Bone marrow (tissue), 2 donors: ENCODE results near the gene ADGRG2.
"Not testable (repeated sequence)": the region's sequence is repeated elsewhere in the genome, so short reads cannot be mapped to it uniquely, and the experiment has no call there.

Experiments
- DNase-seq, 2 donors: peaks; one replicate each; lab custom pipeline; 2025; lab: John Stamatoyannopoulos, UW

The ADGRG2 gene

GRCh38 chrX:19005909-19006308, 116.4 kb downstream of the ADGRG2 start:
- DNase-seq: no peak

- DNase-seq: no peak
Observed at GRCh38 chrX:19003756-19004155, 118.5 kb downstream of the ADGRG2 start.

- no peak for DNase-seq
Observed at GRCh38 chrX:18998653-18999052, 123.6 kb downstream of the ADGRG2 start.

GRCh38 chrX:18997916-18998315, 124.4 kb downstream of the ADGRG2 start:
- no peak for DNase-seq

GRCh38 chrX:18996536-18996935, 125.7 kb downstream of the ADGRG2 start:
- DNase-seq: no peak

- no peak for DNase-seq
Observed at GRCh38 chrX:18995221-18995620, 127.0 kb downstream of the ADGRG2 start.

GRCh38 chrX:18994713-18995112, 127.6 kb downstream of the ADGRG2 start:
- no peak for DNase-seq

- DNase-seq: no peak
Observed at GRCh38 chrX:18992829-18993228, 129.4 kb downstream of the ADGRG2 start.

- DNase-seq: no peak
Observed at GRCh38 chrX:18985186-18985435, 137.2 kb downstream of the ADGRG2 start.

GRCh38 chrX:18984381-18985185, 137.7 kb downstream of the ADGRG2 start:
- DNase-seq: peak; percentile 59 to 81

GRCh38 chrX:18983666-18984380, 138.4 kb downstream of the ADGRG2 start, which contains the start of gene PHKA2:
PHKA2 (minus strand) TSS chrX:18984114; CDS start chrX:18983932, 182 bp downstream.
- DNase-seq: peak in 1 of 2 donors; percentile 52

- DNase-seq: no peak
Observed at GRCh38 chrX:18981124-18981807, 141.0 kb downstream of the ADGRG2 start.

GRCh38 chrX:18980262-18980661, 142.0 kb downstream of the ADGRG2 start:
- DNase-seq: not testable (repeated sequence)

- DNase-seq: no peak
Observed at GRCh38 chrX:18974993-18975392, 147.3 kb downstream of the ADGRG2 start.

GRCh38 chrX:18973527-18974192, 148.6 kb downstream of the ADGRG2 start:
- no peak for DNase-seq

GRCh38 chrX:18971506-18971905, 150.8 kb downstream of the ADGRG2 start:
- DNase-seq: no peak

- DNase-seq: no peak
Observed at GRCh38 chrX:18970465-18970864, 151.8 kb downstream of the ADGRG2 start.

- DNase-seq: no peak
Observed at GRCh38 chrX:18966624-18967023, 155.6 kb downstream of the ADGRG2 start.

GRCh38 chrX:18964901-18965300, 157.4 kb downstream of the ADGRG2 start:
- DNase-seq: no peak

- DNase-seq: no peak
Observed at GRCh38 chrX:18964026-18964425, 158.2 kb downstream of the ADGRG2 start.

GRCh38 chrX:18962329-18962728, 159.9 kb downstream of the ADGRG2 start:
- DNase-seq: no peak

GRCh38 chrX:18961686-18962085, 160.6 kb downstream of the ADGRG2 start:
- no peak for DNase-seq
